T-cell (primary cell): Measurements from ENCODE around the gene CNEP1R1. TPM values are rescaled to one million over a fixed set of nuclear protein-coding genes. Genes with fewer than 3 reads are reported as not detected.

Experiments
- ATAC-seq, 4 experiments: fragments of 200-7000 bp in 3 of 4; fragments of 150-1000 bp in 1 of 4; cut with Tn5 transposase; replicated peaks in 1 of 4; 1 replicate in 3 of 4; 2 replicates in 1 of 4; pipeline ENCODE4 v1.10.0; 2021; ENCODE audit warnings: moderate library complexity in 3 of 4, mild to moderate bottlenecking in 2 of 4, moderate number of reproducible peaks in 1 of 4
- CTCF ChIA-PET, 2 donors: fragments of 300-600 bp; sonication (Branson Sonifier 250); formaldehyde crosslinking; loops; one replicate each; lab custom pipeline; 2022; ENCODE audit warnings: antibody characterized with exemption in 2 of 2; lab: Charles Lee
- POLR2A ChIA-PET, 2 donors: fragments of 300-600 bp; sonication (Branson Sonifier 250); formaldehyde crosslinking; loops; one replicate each; lab custom pipeline; 2022; ENCODE audit warnings: antibody characterized with exemption in 2 of 2; lab: Charles Lee
- DNase-seq, 35 experiments: peaks; one replicate each; pipeline versions ENCODE4 v3.0.0 to v3.0.0-alpha.2; 2013 to 2023
- H3K27ac ChIP-seq: one replicate; pipeline ENCODE4 v1.5.1; 2013; ENCODE audit warnings: low read length
- H3K27me3 ChIP-seq, 2 experiments: replicated peaks in 1 of 2; 1 replicate in 1 of 2; 2 replicates in 1 of 2; pipeline versions ENCODE4 v1.6.1 to v1.7.0; 2013; ENCODE audit warnings: low read length in 1 of 2, mixed read lengths in 1 of 2; ENCODE audit not compliant: control insufficient read depth in 2 of 2, insufficient read depth in 2 of 2; ENCODE audit errors: extremely low read depth in 1 of 2
- H3K36me3 ChIP-seq, 2 donors: 1 replicate in 1 of 2; 2 replicates in 1 of 2; pipeline versions ENCODE4 v1.6.1 to v1.7.0; 2013; ENCODE audit warnings: low read length in 1 of 2; ENCODE audit not compliant: control insufficient read depth in 2 of 2, insufficient read depth in 1 of 2; ENCODE audit errors: extremely low read depth in 1 of 2
- H3K4me1 ChIP-seq, 2 experiments: 1 replicate in 1 of 2; 2 replicates in 1 of 2; pipeline versions ENCODE4 v1.6.1 to v1.7.0; 2013; ENCODE audit warnings: low read length in 2 of 2, mixed read lengths in 1 of 2; ENCODE audit not compliant: insufficient read depth in 2 of 2, control insufficient read depth in 1 of 2; ENCODE audit errors: extremely low read depth in 1 of 2
- H3K4me3 ChIP-seq, 2 donors: 1 replicate in 1 of 2; 2 replicates in 1 of 2; pipeline versions ENCODE4 v1.5.1 to v1.7.0; 2013; ENCODE audit warnings: mild to moderate bottlenecking in 2 of 2, low read length in 1 of 2, moderate library complexity in 1 of 2; ENCODE audit not compliant: control insufficient read depth in 1 of 2; ENCODE audit errors: extremely low read depth in 1 of 2
- H3K9me3 ChIP-seq: 2 replicates; pipeline ENCODE4 v1.7.0; 2013
- H3K27ac Mint-ChIP-seq, 2 donors: one replicate each; pipeline ENCODE4 v1.8.0; 2020 to 2021; ENCODE audit warnings: mild to moderate bottlenecking in 2 of 2, mixed read lengths in 2 of 2
- H3K27me3 Mint-ChIP-seq, 2 donors: one replicate each; pipeline ENCODE4 v1.8.0; 2021 to 2022; ENCODE audit warnings: mixed read lengths in 2 of 2
- H3K36me3 Mint-ChIP-seq: one replicate; pipeline ENCODE4 v1.8.0; 2021; ENCODE audit warnings: mixed read lengths
- H3K4me1 Mint-ChIP-seq, 3 donors: one replicate each; pipeline ENCODE4 v1.8.0; 2020 to 2022; ENCODE audit warnings: mixed read lengths in 3 of 3, mild to moderate bottlenecking in 1 of 3
- H3K4me3 Mint-ChIP-seq, 3 donors: one replicate each; pipeline ENCODE4 v1.8.0; 2020 to 2022; ENCODE audit warnings: mild to moderate bottlenecking in 3 of 3, mixed read lengths in 3 of 3, moderate library complexity in 3 of 3
- H3K9me3 Mint-ChIP-seq, 3 donors: one replicate each; pipeline ENCODE4 v1.8.0; 2020 to 2022; ENCODE audit warnings: mixed read lengths in 3 of 3
- WGBS: methylation state at CpG from one replicate; pipeline ENCODE4 v1.1.5; 2013; ENCODE audit warnings: missing lambda C conversion rate; ENCODE audit not compliant: insufficient coverage; 5-methylcytosine and 5-hydroxymethylcytosine counted together
- total RNA-seq, 35 experiments: library from RNA in 6 of 35; stranded (reverse) in 6 of 35; fragments of 120-200 nt in 1 of 35; gene quantifications; one replicate each; pipeline versions ENCODE4 v1.2.1 to v1.2.4 and lab custom pipeline; 2013 to 2026

The CNEP1R1 gene
- total RNA-seq, 5 donors from 2014 or later (not counting 1 experiment from before 2014, with no cell fraction given), result 26.7 to 32.9 (median 27.5) TPM

GRCh38 chr16:50058091-50058771 is 33.2 kb downstream of the CNEP1R1 start:
- peaks cover 5% of the 10 kb centered on the region for H3K36me3 Mint-ChIP-seq
- 97% methylated on average over 21 of the region's 28 CpGs for WGBS
- H3K4me1 Mint-ChIP-seq, result no peaks in the 10 kb centered on the region
- Histone ChIP-seq H3K4me3 (no peak overlapping the region), H3K27ac (no peak overlapping the region), H3K9me3 (no peaks in the 10 kb centered on the region), H3K27me3 (no peaks in the 10 kb centered on the region), H3K36me3 (no peaks in the 10 kb centered on the region), H3K4me1 (no peaks in the 10 kb centered on the region)
- ChIA-PET POLR2A (no interaction called here), CTCF (no interaction called here)
- no peaks in the 10 kb centered on the region for H3K27me3 Mint-ChIP-seq
- peaks cover 0 to 13% (median 8%) of the 10 kb centered on the region in 3 donors for H3K9me3 Mint-ChIP-seq
- H3K4me3 Mint-ChIP-seq, result no peak overlapping the region
- DNase-seq (no peak), ATAC-seq (no peak)
- H3K27ac Mint-ChIP-seq, result no peak overlapping the region

- Mint-ChIP-seq H3K27ac (no peak overlapping the region), H3K4me3 (no peak overlapping the region), H3K27me3 (no peaks in the 10 kb centered on the region), H3K36me3 (peaks cover 5% of the 10 kb centered on the region), H3K4me1 (no peaks in the 10 kb centered on the region), H3K9me3 (peaks cover 0 to 13% (median 8%) of the 10 kb centered on the region in 3 donors)
- Histone ChIP-seq H3K4me3 (no peak overlapping the region), H3K27me3 (no peaks in the 10 kb centered on the region), H3K36me3 (no peaks in the 10 kb centered on the region), H3K9me3 (no peaks in the 10 kb centered on the region), H3K27ac (no peak overlapping the region), H3K4me1 (no peaks in the 10 kb centered on the region)
- POLR2A ChIA-PET, result no interaction called here
- WGBS, result 100% methylated on average over 3 of the region's 10 CpGs
- DNase-seq (no peak), ATAC-seq (no peak)
- CTCF ChIA-PET, result no interaction called here
Measured at GRCh38 chr16:50059111-50059510, 34.1 kb downstream of the CNEP1R1 start.

GRCh38 chr16:50059669-50060068 is 34.6 kb downstream of the CNEP1R1 start:
- H3K9me3 Mint-ChIP-seq, result peaks cover 0 to 13% (median 8%) of the 10 kb centered on the region in 3 donors
- H3K27ac Mint-ChIP-seq, result no peak overlapping the region
- ATAC-seq, result no peak
- Histone ChIP-seq H3K27ac (no peak overlapping the region), H3K36me3 (no peaks in the 10 kb centered on the region), H3K4me3 (no peak overlapping the region), H3K27me3 (no peaks in the 10 kb centered on the region), H3K4me1 (no peaks in the 10 kb centered on the region), H3K9me3 (no peaks in the 10 kb centered on the region)
- CTCF ChIA-PET, result interaction anchor here in 1 of 2 donors (0.6 kb wide), 1 partner anchor 177 kb away, joined by 10 read pairs; no protein-coding TSS in a partner anchor
- H3K4me3 Mint-ChIP-seq, result no peak overlapping the region
- no peak for DNase-seq
- H3K4me1 Mint-ChIP-seq, result no peaks in the 10 kb centered on the region
- peaks cover 5% of the 10 kb centered on the region for H3K36me3 Mint-ChIP-seq
- 94% methylated on average over 2 of the region's 3 CpGs for WGBS
- no peaks in the 10 kb centered on the region for H3K27me3 Mint-ChIP-seq
- POLR2A ChIA-PET, result no interaction called here

- Histone ChIP-seq H3K9me3 (no peaks in the 10 kb centered on the region), H3K4me1 (peaks cover 2 to 5% of the 10 kb centered on the region in 2 experiments), H3K27me3 (no peaks in the 10 kb centered on the region), H3K27ac (no peak overlapping the region), H3K36me3 (no peaks in the 10 kb centered on the region), H3K4me3 (no peak overlapping the region)
- DNase-seq, result no peak
- Mint-ChIP-seq H3K36me3 (peaks cover 2% of the 10 kb centered on the region), H3K4me3 (no peak overlapping the region), H3K4me1 (peaks cover 7% of the 10 kb centered on the region in 3 donors), H3K27me3 (no peaks in the 10 kb centered on the region), H3K27ac (no peak overlapping the region), H3K9me3 (peaks cover 0 to 2% (median 0%) of the 10 kb centered on the region in 3 donors)
- POLR2A ChIA-PET, result interaction anchor here (0.6 to 0.7 kb wide), 3 partner anchors 33 to 608 kb away, joined by 3 to 4 read pairs (median 4); no protein-coding TSS in a partner anchor
- no CpG with 5 or more reads among the region's 1 CpG for WGBS
- no peak for ATAC-seq
- CTCF ChIA-PET, result interaction anchor here (0.5 to 0.8 kb wide), 4 partner anchors 34 to 203 kb away, joined by 4 to 7 read pairs (median 6); partner anchors contain the start of gene CNEP1R1 (in 1 of the 2)
Measured at GRCh38 chr16:50061326-50061725, 36.3 kb downstream of the CNEP1R1 start.

- 92% methylated on average over 3 of the region's 8 CpGs for WGBS
- Mint-ChIP-seq H3K4me1 (peaks cover 36 to 41% (median 38%) of the 10 kb centered on the region in 3 donors), H3K27me3 (no peaks in the 10 kb centered on the region), H3K36me3 (peaks cover 8% of the 10 kb centered on the region), H3K27ac (peak overlapping the region; percentile 88 to 92), H3K4me3 (peak overlapping the region; percentile 82 to 93 (median 86)), H3K9me3 (no peaks in the 10 kb centered on the region)
- Histone ChIP-seq H3K4me1 (peaks cover 13 to 24% of the 10 kb centered on the region in 2 experiments), H3K36me3 (peaks cover 0 to 10% of the 10 kb centered on the region in 2 donors), H3K27ac (peak overlapping the region; percentile 26), H3K27me3 (no peaks in the 10 kb centered on the region), H3K4me3 (peak overlapping the region; percentile 12 to 84), H3K9me3 (no peaks in the 10 kb centered on the region)
- CTCF ChIA-PET, result interaction anchor here (2.0 to 4.6 kb wide), 4 partner anchors 40 to 741 kb away, joined by 4 to 54 read pairs (median 28); partner anchors contain the start of gene CNEP1R1 (in 2 of the 2)
- ATAC-seq (no peak), DNase-seq (peak in 1 of 35 experiments; percentile 7)
- POLR2A ChIA-PET, result interaction anchor here (0.6 to 0.8 kb wide), 2 partner anchors 34 to 38 kb away, joined by 3 to 8 read pairs; no protein-coding TSS in a partner anchor
Measured at GRCh38 chr16:50065241-50065623, 40.2 kb downstream of the CNEP1R1 start.

- Mint-ChIP-seq H3K9me3 (no peaks in the 10 kb centered on the region), H3K4me1 (peaks cover 39 to 44% (median 41%) of the 10 kb centered on the region in 3 donors), H3K36me3 (peaks cover 11% of the 10 kb centered on the region), H3K27me3 (no peaks in the 10 kb centered on the region), H3K27ac (peak within 1 kb of the TSS; percentile 88 to 92), H3K4me3 (peak within 1 kb of the TSS; percentile 86 to 93 (median 87))
- DNase-seq (peak; percentile 80 to 98 (median 91)), ATAC-seq (peak; percentile 84 to 87 (median 86))
- Histone ChIP-seq H3K27ac (peak within 1 kb of the TSS; percentile 56), H3K27me3 (no peaks in the 10 kb centered on the region), H3K36me3 (peaks cover 0 to 15% of the 10 kb centered on the region in 2 donors), H3K9me3 (no peaks in the 10 kb centered on the region), H3K4me3 (peak within 1 kb of the TSS; percentile 80 to 84), H3K4me1 (peaks cover 13 to 24% of the 10 kb centered on the region in 2 experiments)
- ChIA-PET POLR2A (interaction anchor here (0.6 to 0.8 kb wide), 2 partner anchors 35 to 39 kb away, joined by 3 to 8 read pairs; no protein-coding TSS in a partner anchor), CTCF (interaction anchor here (0.6 to 4.6 kb wide), 8 partner anchors 11 to 741 kb away, joined by 3 to 54 read pairs (median 10); partner anchors contain the start of gene CNEP1R1 (in 2 of the 2))
- WGBS, result under 1% methylated on average over 70 of the region's 91 CpGs
Measured at GRCh38 chr16:50065624-50066481, 40.8 kb downstream of the CNEP1R1 start, which contains the start of gene HEATR3. Gene HEATR3 (plus strand): TSS chr16:50065970. CDS start chr16:50066132, 162 bp downstream.
